Vagina (tissue), 2 donors: Measurements from ENCODE around the gene ANO7. TPM values are rescaled to one million over a fixed set of nuclear protein-coding genes. Genes with fewer than 3 reads are reported as not detected.

Source experiments
- DNase-seq, 2 donors: peaks; one replicate each; pipeline ENCODE4 v3.0.0-alpha.2; 2017; ENCODE audit errors: extremely low spot score in 2 of 2
- H3K27ac ChIP-seq: fragments of 200-600 bp; sonication (generic); one replicate; pipeline ENCODE4 v1.5.1; 2019
- H3K27me3 ChIP-seq: fragments of 200-600 bp; sonication (generic); one replicate; pipeline ENCODE4 v1.5.1; 2019
- H3K36me3 ChIP-seq, 2 donors: fragments of 200-600 bp; sonication (generic); one replicate each; pipeline ENCODE4 v1.5.1; 2017 to 2019
- H3K4me1 ChIP-seq: fragments of 200-600 bp; sonication (generic); one replicate; pipeline ENCODE4 v1.5.1; 2019
- H3K4me3 ChIP-seq, 2 donors: fragments of 200-600 bp; sonication (generic); 1 replicate in 1 of 2; 2 replicates in 1 of 2; pipeline ENCODE4 v1.5.1; 2016 to 2019
- H3K9me3 ChIP-seq: fragments of 200-600 bp; sonication (generic); one replicate; pipeline ENCODE4 v1.5.1; 2019
- POLR2A ChIP-seq, 2 donors: fragments of 450-650 bp; IDR thresholded peaks; one replicate each; pipeline ENCODE4 v1.6.1; 2017; ENCODE audit warnings: antibody characterized with exemption in 2 of 2, mild to moderate bottlenecking in 2 of 2, moderate library complexity in 2 of 2
- POLR2AphosphoS5 ChIP-seq, 2 donors: sonication (generic); formaldehyde crosslinking; IDR thresholded peaks; one replicate each; pipeline ENCODE4 v1.9.0; 2017; ENCODE audit warnings: antibody characterized with exemption in 2 of 2, mild to moderate bottlenecking in 2 of 2, low read depth in 1 of 2; ENCODE audit not compliant: insufficient read depth in 1 of 2
- intact Hi-C: fragments of 100-400 bp; cut with DNase I; formaldehyde crosslinking; loops from one replicate; pipeline ENCODE4 v1.15.1; 2023
- total RNA-seq: library from RNA; depleted of rRNA; stranded (reverse); fragments of >200 nt; gene quantifications from one replicate; pipeline ENCODE4 v1.2.3, GENCODE V29; 2016
- TF ChIP-seq, protein P1 (sequence below), 3 experiments: fragments of 450-650 bp in 2 of 3; fragments of 200-600 bp in 1 of 3; sonication (generic) in 1 of 3; IDR thresholded peaks; one replicate each; pipeline ENCODE4 v1.5.1; 2017 to 2019; ENCODE audit warnings: antibody characterized with exemption in 3 of 3, mild to moderate bottlenecking in 2 of 3, moderate library complexity in 2 of 3

ANO7 gene
- total RNA-seq, 1 donor from 2014 or later, result 0.98 TPM

DNA sequence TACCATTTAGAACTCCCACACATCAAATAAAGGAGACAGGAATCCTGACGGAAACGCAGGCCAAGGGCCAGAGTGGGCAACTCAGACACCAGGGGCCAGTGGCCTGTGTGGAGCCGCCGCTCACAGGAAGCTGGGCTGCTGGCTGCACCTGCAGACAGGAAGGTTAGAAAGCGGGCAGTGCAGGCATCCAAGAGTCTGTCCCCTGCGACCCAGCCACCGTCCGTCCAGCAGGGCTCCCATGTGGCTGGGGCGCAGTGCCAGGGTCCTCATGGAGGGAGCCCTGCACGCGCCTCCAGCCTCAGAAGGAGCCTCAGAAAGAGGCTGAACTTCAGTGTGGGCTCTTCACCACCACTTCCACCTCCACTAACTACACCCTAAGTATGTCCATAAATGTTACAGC lies 2.5 kb upstream of the ANO7 start:
- TF ChIP-seq POLR2A (IDR thresholded peaks at IDR 0.05) (no peak), POLR2AphosphoS5 (IDR thresholded peaks at IDR 0.05; ENCODE audit: insufficient read depth in 1 of 2, low read depth in 1 of 2) (no peak)
- TF ChIP-seq, protein P1, sequence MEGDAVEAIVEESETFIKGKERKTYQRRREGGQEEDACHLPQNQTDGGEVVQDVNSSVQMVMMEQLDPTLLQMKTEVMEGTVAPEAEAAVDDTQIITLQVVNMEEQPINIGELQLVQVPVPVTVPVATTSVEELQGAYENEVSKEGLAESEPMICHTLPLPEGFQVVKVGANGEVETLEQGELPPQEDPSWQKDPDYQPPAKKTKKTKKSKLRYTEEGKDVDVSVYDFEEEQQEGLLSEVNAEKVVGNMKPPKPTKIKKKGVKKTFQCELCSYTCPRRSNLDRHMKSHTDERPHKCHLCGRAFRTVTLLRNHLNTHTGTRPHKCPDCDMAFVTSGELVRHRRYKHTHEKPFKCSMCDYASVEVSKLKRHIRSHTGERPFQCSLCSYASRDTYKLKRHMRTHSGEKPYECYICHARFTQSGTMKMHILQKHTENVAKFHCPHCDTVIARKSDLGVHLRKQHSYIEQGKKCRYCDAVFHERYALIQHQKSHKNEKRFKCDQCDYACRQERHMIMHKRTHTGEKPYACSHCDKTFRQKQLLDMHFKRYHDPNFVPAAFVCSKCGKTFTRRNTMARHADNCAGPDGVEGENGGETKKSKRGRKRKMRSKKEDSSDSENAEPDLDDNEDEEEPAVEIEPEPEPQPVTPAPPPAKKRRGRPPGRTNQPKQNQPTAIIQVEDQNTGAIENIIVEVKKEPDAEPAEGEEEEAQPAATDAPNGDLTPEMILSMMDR (IDR thresholded peaks at IDR 0.05), result no peak
- no peak overlapping the region for H3K4me3 ChIP-seq
- H3K27ac ChIP-seq, result no peak overlapping the region
- no peaks in the 10 kb centered on the region for H3K4me1 ChIP-seq
- H3K36me3 ChIP-seq, result peaks cover 0 to 10% of the 10 kb centered on the region in 2 donors
- no peaks in the 10 kb centered on the region for H3K9me3 ChIP-seq
- H3K27me3 ChIP-seq, result no peaks in the 10 kb centered on the region
- no peak for DNase-seq
- intact Hi-C loops, result no loop called here

DNA sequence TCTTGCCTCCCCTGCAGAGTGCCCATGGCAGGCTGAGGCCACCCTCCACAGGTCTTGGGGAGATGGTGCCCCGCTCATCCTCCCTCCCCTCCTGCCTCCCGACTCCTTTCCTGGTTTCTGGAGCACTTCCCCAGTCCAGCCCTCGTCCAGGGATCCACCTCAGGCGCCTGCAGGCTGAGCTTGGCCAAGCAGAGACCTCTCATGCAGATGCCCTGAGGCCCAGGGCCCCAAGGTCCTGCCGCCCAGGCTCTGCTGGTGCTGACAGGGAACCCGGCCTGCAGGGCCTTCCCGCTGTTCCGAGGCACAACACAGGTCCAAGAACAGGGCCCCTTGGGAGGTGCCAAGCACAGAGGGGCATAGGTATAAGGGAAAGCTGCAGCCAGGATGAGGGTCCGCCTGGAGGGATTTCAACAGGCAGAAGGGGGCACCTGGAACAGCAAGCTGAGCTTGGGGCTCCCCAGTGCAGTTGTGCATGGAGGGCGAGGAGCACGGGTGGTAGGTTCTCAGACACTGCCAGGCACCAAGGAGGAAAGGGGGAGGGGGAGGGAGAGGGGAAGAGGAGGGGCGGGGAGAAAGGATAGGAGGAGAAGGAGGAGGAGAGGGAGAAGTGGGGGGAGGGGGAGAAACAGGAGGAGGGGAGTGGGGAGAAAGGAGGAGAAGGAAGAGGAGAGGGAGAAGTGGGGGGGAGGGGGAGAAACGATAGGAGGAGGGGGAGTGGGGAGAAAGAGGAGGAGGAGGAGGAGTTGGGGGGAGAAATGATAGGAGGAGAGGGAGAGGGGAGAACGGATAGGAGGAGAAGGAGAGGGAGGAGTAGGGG lies 1.2 kb upstream of the ANO7 start:
- Histone ChIP-seq H3K27me3 (no peaks in the 10 kb centered on the region), H3K9me3 (no peaks in the 10 kb centered on the region), H3K36me3 (peaks cover 0 to 10% of the 10 kb centered on the region in 2 donors), H3K4me1 (no peaks in the 10 kb centered on the region), H3K4me3 (no peak overlapping the region), H3K27ac (no peak overlapping the region)
- TF ChIP-seq, protein P1 (IDR thresholded peaks at IDR 0.05), result no peak
- no peak for TF ChIP-seq POLR2A (IDR thresholded peaks at IDR 0.05)
- TF ChIP-seq POLR2AphosphoS5 (IDR thresholded peaks at IDR 0.05; ENCODE audit: insufficient read depth in 1 of 2, low read depth in 1 of 2), result no peak
- intact Hi-C loops, result no loop called here
- DNase-seq, result no peak

DNA sequence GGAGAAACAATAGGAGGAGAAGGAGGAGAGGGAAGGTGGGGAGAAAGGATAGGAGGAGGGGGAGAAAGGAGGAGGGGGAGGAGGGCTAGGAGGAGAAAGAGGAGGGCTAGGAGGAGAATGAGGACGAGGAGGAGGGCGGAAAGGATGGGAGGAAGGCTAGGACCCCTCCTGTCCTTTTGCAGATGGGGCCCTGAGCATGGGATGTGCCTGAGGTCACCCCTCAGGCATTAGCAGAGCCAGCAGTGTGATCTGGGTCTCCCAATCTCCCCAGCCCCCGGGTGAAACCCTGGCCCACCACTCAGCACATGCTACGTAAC lies 601 bp upstream of the ANO7 start:
- Histone ChIP-seq H3K4me3 (no peak overlapping the region), H3K4me1 (no peaks in the 10 kb centered on the region), H3K9me3 (no peaks in the 10 kb centered on the region), H3K36me3 (peaks cover 0 to 5% of the 10 kb centered on the region in 2 donors), H3K27ac (no peak overlapping the region), H3K27me3 (no peaks in the 10 kb centered on the region)
- TF ChIP-seq POLR2AphosphoS5 (IDR thresholded peaks at IDR 0.05; ENCODE audit: insufficient read depth in 1 of 2, low read depth in 1 of 2), result no peak
- TF ChIP-seq, protein P1 (IDR thresholded peaks at IDR 0.05), result no peak
- no peak for TF ChIP-seq POLR2A (IDR thresholded peaks at IDR 0.05)
- intact Hi-C loops, result no loop called here
- DNase-seq, result no peak

DNA sequence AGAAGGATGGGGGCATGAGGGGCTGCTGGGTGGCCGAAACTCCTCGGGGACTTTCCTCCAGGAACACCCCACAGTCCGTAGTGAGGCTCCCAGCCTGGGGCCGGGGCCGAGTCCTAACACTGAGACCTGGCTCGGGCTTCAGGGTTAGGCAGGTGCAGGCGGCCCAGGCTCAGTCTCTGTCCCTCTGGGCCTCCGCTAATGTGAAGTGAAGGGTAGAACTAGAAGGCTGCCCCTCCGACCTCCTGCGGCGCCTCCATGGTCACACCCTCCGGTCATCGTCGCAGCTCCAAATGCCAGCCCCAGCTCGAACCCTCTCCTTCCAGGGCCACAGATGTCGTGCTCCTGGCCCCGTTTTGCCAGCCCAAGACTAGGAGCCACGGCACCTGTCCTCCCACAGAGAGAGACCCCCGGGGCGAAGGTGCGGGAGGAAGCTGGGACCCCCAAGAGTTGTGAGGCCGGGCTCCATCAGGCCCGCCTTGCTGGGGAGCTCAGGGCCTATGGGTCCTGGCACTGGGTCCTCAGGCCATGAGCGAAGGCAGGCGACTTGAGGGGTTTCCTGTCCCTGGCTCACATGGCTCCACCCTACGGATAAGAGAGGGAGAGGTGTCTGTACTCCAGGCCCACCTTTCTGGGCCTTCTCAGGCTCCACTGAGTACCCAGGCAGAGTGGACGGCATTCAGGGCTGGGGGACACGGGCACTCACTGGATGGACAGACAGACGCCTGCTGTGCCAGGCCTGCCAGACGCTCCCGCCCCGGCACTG lies 797 bp downstream of the ANO7 start:
- Histone ChIP-seq H3K27me3 (no peaks in the 10 kb centered on the region), H3K4me1 (no peaks in the 10 kb centered on the region), H3K36me3 (no peaks in the 10 kb centered on the region), H3K4me3 (no peak overlapping the region), H3K9me3 (no peaks in the 10 kb centered on the region), H3K27ac (no peak overlapping the region)
- DNase-seq, result no peak
- TF ChIP-seq, protein P1 (IDR thresholded peaks at IDR 0.05), result no peak
- TF ChIP-seq POLR2AphosphoS5 (IDR thresholded peaks at IDR 0.05; ENCODE audit: insufficient read depth in 1 of 2, low read depth in 1 of 2) (no peak), POLR2A (IDR thresholded peaks at IDR 0.05) (no peak)
- intact Hi-C loops, result no loop called here

DNA sequence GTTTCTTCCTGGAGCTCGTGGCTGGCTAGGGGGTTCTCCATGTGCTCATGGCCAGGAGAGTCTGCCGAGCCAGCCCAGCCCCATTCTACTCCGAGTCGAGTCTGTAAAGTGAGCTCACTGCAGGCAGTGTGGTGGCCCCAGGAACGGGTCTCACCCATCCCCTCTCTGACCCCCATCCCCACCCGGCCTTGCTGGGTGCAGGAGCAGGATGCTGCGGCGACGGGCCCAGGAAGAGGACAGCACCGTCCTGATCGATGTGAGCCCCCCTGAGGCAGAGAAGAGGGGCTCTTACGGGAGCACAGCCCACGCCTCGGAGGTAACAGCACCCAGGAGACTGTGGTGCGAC lies 1.4 kb downstream of the ANO7 start:
- Histone ChIP-seq H3K36me3 (no peaks in the 10 kb centered on the region), H3K27ac (no peak overlapping the region), H3K9me3 (no peaks in the 10 kb centered on the region), H3K4me3 (no peak overlapping the region), H3K27me3 (no peaks in the 10 kb centered on the region), H3K4me1 (no peaks in the 10 kb centered on the region)
- no peak for TF ChIP-seq POLR2A (IDR thresholded peaks at IDR 0.05)
- TF ChIP-seq, protein P1 (IDR thresholded peaks at IDR 0.05), result no peak
- DNase-seq, result no peak
- intact Hi-C loops, result no loop called here
